Measurements from ENCODE around the gene TBC1D4.
"Not testable (repeated sequence)": the region's sequence is repeated elsewhere in the genome, so short reads cannot be mapped to it uniquely, and the experiment has no call there.

Gene TBC1D4

GRCh38 chr13:75285310-75285709 is 196.7 kb downstream of the TBC1D4 start:
- no peak for DNase-seq (ENCODE audit: low read depth, low spot score)

- peak; percentile 3 for DNase-seq (ENCODE audit: low read depth, low spot score)
These were observed 202.1 kb downstream of the TBC1D4 start for GRCh38 chr13:75279834-75280369.

- not testable (repeated sequence) for DNase-seq (ENCODE audit: low read depth, low spot score)
These were observed 208.3 kb downstream of the TBC1D4 start for GRCh38 chr13:75273695-75274094.

- DNase-seq (ENCODE audit: low read depth, low spot score) = no peak
These were observed 210.1 kb downstream of the TBC1D4 start for GRCh38 chr13:75271846-75272245.

- not testable (repeated sequence) for DNase-seq (ENCODE audit: low read depth, low spot score)
These were observed 213.5 kb downstream of the TBC1D4 start for GRCh38 chr13:75268481-75268880.

- peak; percentile 5 for DNase-seq (ENCODE audit: low read depth, low spot score)
These were observed 217.4 kb downstream of the TBC1D4 start for GRCh38 chr13:75264611-75265010.

GRCh38 chr13:75263741-75264407 is 218.1 kb downstream of the TBC1D4 start:
- DNase-seq (ENCODE audit: low read depth, low spot score) = no peak

GRCh38 chr13:75258159-75258782 is 223.7 kb downstream of the TBC1D4 start:
- peak; percentile 7 for DNase-seq (ENCODE audit: low read depth, low spot score)

GRCh38 chr13:75256922-75257321 is 225.0 kb downstream of the TBC1D4 start:
- no peak for DNase-seq (ENCODE audit: low read depth, low spot score)

- no peak for DNase-seq (ENCODE audit: low read depth, low spot score)
These were observed 226.3 kb downstream of the TBC1D4 start for GRCh38 chr13:75255653-75256052.

- DNase-seq (ENCODE audit: low read depth, low spot score) = no peak
These were observed 226.8 kb downstream of the TBC1D4 start for GRCh38 chr13:75255147-75255546.

GRCh38 chr13:75251188-75251587 is 230.8 kb downstream of the TBC1D4 start:
- DNase-seq (ENCODE audit: low read depth, low spot score) = no peak

GRCh38 chr13:75250526-75251178 is 231.3 kb downstream of the TBC1D4 start:
- no peak for DNase-seq (ENCODE audit: low read depth, low spot score)

GRCh38 chr13:75245578-75245977 is 236.4 kb downstream of the TBC1D4 start:
- DNase-seq (ENCODE audit: low read depth, low spot score) = not testable (repeated sequence)

GRCh38 chr13:75240240-75240639 is 241.7 kb downstream of the TBC1D4 start:
- not testable (repeated sequence) for DNase-seq (ENCODE audit: low read depth, low spot score)

GRCh38 chr13:75236774-75237173 is 245.2 kb downstream of the TBC1D4 start:
- no peak for DNase-seq (ENCODE audit: low read depth, low spot score)
